ENCODE results near the gene STH.
"Not testable (repeated sequence)": the region's sequence is repeated elsewhere in the genome, so short reads cannot be mapped to it uniquely, and the experiment has no call there.

The STH gene

GRCh38 chr17:46020023-46020761, 21.1 kb downstream of the STH start:
- Histone ChIP-seq H3K9me3 (replicated peaks in 1 of 11) (no peaks in the 10 kb centered on the region), H3K27ac (peak overlapping the region in 3 of 11 experiments; percentile 42 to 61 (median 53); a peak in 5 of 22 replicates), H3K27me3 (no peaks in the 10 kb centered on the region), H3K36me3 (peaks cover 0 to 24% (median 6%) of the 10 kb centered on the region in 11 experiments; a peak in 10 of 22 replicates), H3K4me3 (no peak overlapping the region), H3K4me1 (peaks cover 15 to 32% (median 19%) of the 10 kb centered on the region in 10 experiments), H4K20me1 (peaks cover 0 to 6% (median 4%) of the 10 kb centered on the region in 11 experiments; a peak in 13 of 22 replicates), H3K4me2 (peak overlapping the region in 2 of 11 experiments; percentile 49 to 58; a peak in 4 of 22 replicates), H3K9ac (no peak overlapping the region)
- TF ChIP-seq Cebpa-rat (IDR thresholded peaks at IDR 0.05): no peak

GRCh38 chr17:46020998-46021397, 21.9 kb downstream of the STH start:
- H3K9me3 ChIP-seq (replicated peaks in 1 of 11): no peaks in the 10 kb centered on the region
- peaks cover 24 to 40% (median 27%) of the 10 kb centered on the region in 10 experiments for H3K4me1 ChIP-seq
- no peaks in the 10 kb centered on the region for H3K27me3 ChIP-seq
- H4K20me1 ChIP-seq: peaks cover 0 to 14% (median 12%) of the 10 kb centered on the region in 11 experiments; a peak in 18 of 22 replicates
- peak overlapping the region in 1 of 11 experiments; percentile 42; a peak in 1 of 22 replicates for H3K27ac ChIP-seq
- no peak overlapping the region for H3K9ac ChIP-seq
- TF ChIP-seq Cebpa-rat (IDR thresholded peaks at IDR 0.05): no peak
- H3K4me2 ChIP-seq: no peak overlapping the region
- H3K4me3 ChIP-seq: no peak overlapping the region
- H3K36me3 ChIP-seq: peaks cover 0 to 24% (median 6%) of the 10 kb centered on the region in 11 experiments; a peak in 10 of 22 replicates

GRCh38 chr17:46023366-46023765, 24.3 kb downstream of the STH start:
- H3K4me3 ChIP-seq; H3K9me3 ChIP-seq (replicated peaks in 1 of 11); H3K27ac ChIP-seq; H3K27me3 ChIP-seq: not testable (repeated sequence)
- H3K4me1 ChIP-seq: peaks cover 47 to 63% (median 51%) of the 10 kb centered on the region in 10 experiments
- H3K9ac ChIP-seq: 0 out of 22 replicates have a peak overlapping the region, but pooled peaks of 1 of the 11 experiments have one; percentile 24
- H3K36me3 ChIP-seq: peaks cover 0 to 32% (median 7%) of the 10 kb centered on the region in 11 experiments; a peak in 14 of 22 replicates
- peak overlapping the region in 5 of 11 experiments; percentile 8 to 96 (median 78); a peak in 5 of 22 replicates for H3K4me2 ChIP-seq
- H4K20me1 ChIP-seq: peaks cover 4 to 38% (median 34%) of the 10 kb centered on the region in 11 experiments; a peak in 20 of 22 replicates

GRCh38 chr17:46023783-46024388, 24.8 kb downstream of the STH start:
- TF ChIP-seq Cebpa-rat (IDR thresholded peaks at IDR 0.05): no peak
- Histone ChIP-seq H3K4me2 (peak overlapping the region in 9 of 11 experiments; percentile 1 to 96 (median 24); a peak in 14 of 22 replicates), H3K27me3 (no peaks in the 10 kb centered on the region), H4K20me1 (peaks cover 9 to 43% (median 40%) of the 10 kb centered on the region in 11 experiments; a peak in 20 of 22 replicates), H3K36me3 (peaks cover 0 to 37% (median 11%) of the 10 kb centered on the region in 11 experiments; a peak in 15 of 22 replicates), H3K9ac (0 out of 22 replicates have a peak overlapping the region, but pooled peaks of 1 of the 11 experiments have one; percentile 24), H3K4me3 (no peak overlapping the region), H3K4me1 (peaks cover 52 to 69% (median 56%) of the 10 kb centered on the region in 10 experiments), H3K9me3 (replicated peaks in 1 of 11) (no peaks in the 10 kb centered on the region), H3K27ac (no peak overlapping the region)

- Histone ChIP-seq H3K4me1 (peaks cover 59 to 74% (median 63%) of the 10 kb centered on the region in 10 experiments), H3K9ac (0 out of 22 replicates have a peak overlapping the region, but pooled peaks of 4 of the 11 experiments have one; percentile 65 to 80 (median 70)), H3K36me3 (peaks cover 5 to 42% (median 15%) of the 10 kb centered on the region in 11 experiments; a peak in 17 of 22 replicates), H4K20me1 (peaks cover 9 to 50% (median 47%) of the 10 kb centered on the region in 11 experiments; a peak in 21 of 22 replicates), H3K9me3 (replicated peaks in 1 of 11) (no peaks in the 10 kb centered on the region), H3K4me3 (no peak overlapping the region), H3K27ac (peak overlapping the region in 5 of 11 experiments; percentile 67 to 92 (median 75); a peak in 7 of 22 replicates), H3K27me3 (no peaks in the 10 kb centered on the region), H3K4me2 (peak overlapping the region; percentile 78 to 96 (median 88))
- no peak for TF ChIP-seq Cebpa-rat (IDR thresholded peaks at IDR 0.05)
Observed at GRCh38 chr17:46024590-46024989, 25.5 kb downstream of the STH start.

GRCh38 chr17:46025060-46025459, 26.0 kb downstream of the STH start:
- Histone ChIP-seq H4K20me1 (peaks cover 9 to 54% (median 49%) of the 10 kb centered on the region in 11 experiments; a peak in 21 of 22 replicates), H3K9ac (peak overlapping the region in 10 of 11 experiments; percentile 22 to 80 (median 62); a peak in 15 of 22 replicates), H3K27ac (peak overlapping the region; percentile 48 to 92 (median 71)), H3K27me3 (no peaks in the 10 kb centered on the region), H3K4me1 (peaks cover 60 to 74% (median 64%) of the 10 kb centered on the region in 10 experiments), H3K4me3 (no peak overlapping the region), H3K36me3 (peaks cover 9 to 47% (median 19%) of the 10 kb centered on the region in 11 experiments; a peak in 19 of 22 replicates), H3K9me3 (replicated peaks in 1 of 11) (no peaks in the 10 kb centered on the region), H3K4me2 (peak overlapping the region; percentile 78 to 96 (median 88))
- TF ChIP-seq Cebpa-rat (IDR thresholded peaks at IDR 0.05): no peak

GRCh38 chr17:46025510-46026165, 26.6 kb downstream of the STH start:
- H3K9me3 ChIP-seq (replicated peaks in 1 of 11): no peaks in the 10 kb centered on the region
- no peak for TF ChIP-seq Cebpa-rat (IDR thresholded peaks at IDR 0.05)
- peak overlapping the region; percentile 48 to 92 (median 71) for H3K27ac ChIP-seq
- no peaks in the 10 kb centered on the region for H3K27me3 ChIP-seq
- peak overlapping the region; percentile 78 to 96 (median 88) for H3K4me2 ChIP-seq
- H4K20me1 ChIP-seq: peaks cover 9 to 60% (median 50%) of the 10 kb centered on the region in 11 experiments; a peak in 21 of 22 replicates
- H3K4me1 ChIP-seq: peaks cover 60 to 74% (median 64%) of the 10 kb centered on the region in 10 experiments
- peak overlapping the region; percentile 22 to 80 (median 65); a peak in 21 of 22 replicates for H3K9ac ChIP-seq
- H3K4me3 ChIP-seq: no peak overlapping the region
- peaks cover 15 to 53% (median 25%) of the 10 kb centered on the region in 11 experiments for H3K36me3 ChIP-seq
